SK-N-SH treated with all-trans-retinoic acid at 6 μM for 48 hours (cell line): ENCODE measurements around the gene FCN3.
A peak's percentile ranks its signal among the peaks of the same experiment; 100 is the strongest.

Experiments
- ATAC-seq: fragments of 200-7000 bp; cut with Tn5 transposase; 3 replicates; pipeline ENCODE4 v1.9.1; 2020; ENCODE audit warnings: mild to moderate bottlenecking, moderate library complexity
- ARNTL ChIP-seq: fragments of 450-650 bp; formaldehyde crosslinking; IDR thresholded peaks from 2 replicates; pipeline ENCODE4 v1.5.0; 2020; ENCODE audit warnings: low read depth, mild to moderate bottlenecking, moderate library complexity, borderline replicate concordance
- BACH2 ChIP-seq: fragments of 250-450 bp; sonication (Bioruptor Pico); IDR thresholded peaks from 2 replicates; pipeline ENCODE4 v1.9.0; 2021; ENCODE audit warnings: mild to moderate bottlenecking, borderline replicate concordance
- CREB5 ChIP-seq: fragments of 250-450 bp; sonication (Bioruptor Pico); IDR thresholded peaks from 2 replicates; pipeline ENCODE4 v1.5.1; 2020; ENCODE audit warnings: low read depth, mild to moderate bottlenecking, moderate library complexity
- CSRNP3 ChIP-seq: fragments of 250-450 bp; sonication (Bioruptor Pico); IDR thresholded peaks from 2 replicates; pipeline ENCODE4 v1.5.1; 2021; ENCODE audit warnings: mild to moderate bottlenecking, moderate library complexity
- ESRRG ChIP-seq: fragments of 250-450 bp; sonication (Bioruptor Pico); IDR thresholded peaks from 2 replicates; pipeline ENCODE4 v1.6.1; 2021; ENCODE audit warnings: mild to moderate bottlenecking
- GLIS3 ChIP-seq: fragments of 250-450 bp; sonication (Bioruptor Pico); IDR thresholded peaks from 2 replicates; pipeline ENCODE4 v1.5.0; 2020; ENCODE audit warnings: mild to moderate bottlenecking, moderate library complexity
- ISL1 ChIP-seq: fragments of 250-450 bp; sonication (Bioruptor Pico); IDR thresholded peaks from 2 replicates; pipeline ENCODE4 v2.1.2; 2022; ENCODE audit warnings: mild to moderate bottlenecking, moderate library complexity
- OSR1 ChIP-seq: fragments of 250-450 bp; sonication (Bioruptor Pico); IDR thresholded peaks from 2 replicates; pipeline ENCODE4 v1.8.0; 2022; ENCODE audit warnings: moderate library complexity, mild to moderate bottlenecking, inconsistent platforms
- PATZ1 ChIP-seq: fragments of 250-450 bp; sonication (Bioruptor Pico); IDR thresholded peaks from 2 replicates; pipeline ENCODE4 v1.8.0; 2020; ENCODE audit warnings: mild to moderate bottlenecking, moderate library complexity, borderline replicate concordance
- POU6F1 ChIP-seq: fragments of 250-450 bp; sonication (Bioruptor Pico); IDR thresholded peaks from 2 replicates; pipeline ENCODE4 v1.8.0; 2021; ENCODE audit warnings: low read depth, mild to moderate bottlenecking, moderate library complexity, borderline replicate concordance
- RARB ChIP-seq: fragments of 250-450 bp; sonication (Bioruptor Pico); IDR thresholded peaks from 2 replicates; pipeline ENCODE4 v1.8.0; 2021; ENCODE audit warnings: mild to moderate bottlenecking, moderate library complexity
- TSHZ2 ChIP-seq: fragments of 250-450 bp; sonication (Bioruptor Pico); IDR thresholded peaks from 2 replicates; pipeline ENCODE4 v1.5.0; 2020; ENCODE audit warnings: mild to moderate bottlenecking, moderate library complexity
- ZFP3 ChIP-seq: fragments of 250-450 bp; sonication (Bioruptor Pico); IDR thresholded peaks from 2 replicates; pipeline ENCODE4 v1.5.0; 2020; ENCODE audit warnings: mild to moderate bottlenecking, moderate library complexity
- ZFP30 ChIP-seq: fragments of 450-650 bp; formaldehyde crosslinking; IDR thresholded peaks from 2 replicates; pipeline ENCODE4 v1.5.0; 2022; ENCODE audit warnings: mild to moderate bottlenecking, moderate library complexity
- ZNF565 ChIP-seq: fragments of 450-650 bp; formaldehyde crosslinking; conservative IDR thresholded peaks from 2 replicates; pipeline ENCODE4 v1.5.0; 2020; ENCODE audit warnings: low read depth, mild to moderate bottlenecking, moderate library complexity
- ZNF70 ChIP-seq: fragments of 450-650 bp; formaldehyde crosslinking; IDR thresholded peaks from 2 replicates; pipeline ENCODE4 v1.5.0; 2020; ENCODE audit warnings: mild to moderate bottlenecking, moderate library complexity
- ZNF8 ChIP-seq: fragments of 450-650 bp; formaldehyde crosslinking; IDR thresholded peaks from 2 replicates; pipeline ENCODE4 v1.5.0; 2020; ENCODE audit warnings: mild to moderate bottlenecking, moderate library complexity

Gene FCN3

GRCh38 chr1:27342391-27342777 is 32.2 kb downstream of the FCN3 start (continued):
- TF ChIP-seq CREB5 (CRISPR knock-in tag) (no peak), ZNF70 (CRISPR knock-in tag) (no peak), OSR1 (CRISPR knock-in tag) (no peak), CSRNP3 (CRISPR knock-in tag) (no peak), BACH2 (no peak), ESRRG (CRISPR knock-in tag) (no peak), ZFP3 (CRISPR knock-in tag) (no peak)

GRCh38 chr1:27341525-27342252 is 32.9 kb downstream of the FCN3 start, which contains the start of gene SYTL1:
SYTL1 (plus strand) TSS chr1:27342022; CDS start chr1:27345335, 3,313 bp downstream.
- TF ChIP-seq RARB (CRISPR knock-in tag), result no peak
- TF ChIP-seq ESRRG (CRISPR knock-in tag), result no peak
- TF ChIP-seq, all 23 proteins: peak for 0
- ATAC-seq, result peak; percentile 86

- no peak for ATAC-seq
- TF ChIP-seq POU6F1 (CRISPR knock-in tag), result no peak
- no peak for TF ChIP-seq PATZ1 (CRISPR knock-in tag)
- TF ChIP-seq TSHZ2 (CRISPR knock-in tag), result no peak
- TF ChIP-seq ISL1, result no peak
- no peak for TF ChIP-seq ZFP3 (CRISPR knock-in tag)
- TF ChIP-seq BACH2, result no peak
Observed at GRCh38 chr1:27339213-27339612, 35.4 kb downstream of the FCN3 start.

- TF ChIP-seq OSR1 (CRISPR knock-in tag), result no peak
- no peak for TF ChIP-seq POU6F1 (CRISPR knock-in tag)
- no peak for ATAC-seq
Observed at GRCh38 chr1:27338751-27339150, 35.9 kb downstream of the FCN3 start.

- no peak for ATAC-seq
- TF ChIP-seq RARB (CRISPR knock-in tag) (no peak), CSRNP3 (CRISPR knock-in tag) (no peak), ZNF8 (CRISPR knock-in tag) (no peak), ZNF70 (CRISPR knock-in tag) (no peak), ZNF565 (CRISPR knock-in tag) (no peak), ZFP30 (CRISPR knock-in tag) (no peak), ARNTL (CRISPR knock-in tag) (no peak), ISL1 (no peak), POU6F1 (CRISPR knock-in tag) (no peak), BACH2 (no peak), ESRRG (CRISPR knock-in tag) (no peak), GLIS3 (CRISPR knock-in tag) (no peak)
Observed at GRCh38 chr1:27336756-27337155, 37.9 kb downstream of the FCN3 start.
